ENCODE results near the gene CEPT1. TPM values are rescaled to one million over a fixed set of nuclear protein-coding genes. Genes with fewer than 3 reads are reported as not detected.

CEPT1 gene
- total and polyA plus RNA-seq, 8 donors = 8.5 to 23.8 (median 13.1) TPM

DNA sequence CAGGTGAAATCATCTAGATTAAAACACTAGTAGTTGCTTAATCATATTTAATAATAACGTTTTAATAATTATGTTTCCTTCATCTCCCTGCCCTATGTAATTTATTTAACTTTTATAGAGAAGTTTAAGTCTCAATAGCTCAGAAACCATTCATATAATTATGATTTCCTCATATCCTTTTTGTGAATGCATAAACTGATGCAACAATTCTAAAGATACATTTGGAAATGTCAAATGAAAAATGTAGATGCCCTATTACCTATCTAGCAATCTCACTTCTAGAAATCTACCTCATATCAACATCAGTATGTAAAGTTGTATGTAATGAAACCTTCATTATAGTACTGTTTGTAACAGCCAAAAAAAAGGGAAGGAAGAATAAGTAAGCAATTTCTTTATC lies 10.6 kb upstream of the CEPT1 start:
- TF ChIP-seq, protein P1, sequence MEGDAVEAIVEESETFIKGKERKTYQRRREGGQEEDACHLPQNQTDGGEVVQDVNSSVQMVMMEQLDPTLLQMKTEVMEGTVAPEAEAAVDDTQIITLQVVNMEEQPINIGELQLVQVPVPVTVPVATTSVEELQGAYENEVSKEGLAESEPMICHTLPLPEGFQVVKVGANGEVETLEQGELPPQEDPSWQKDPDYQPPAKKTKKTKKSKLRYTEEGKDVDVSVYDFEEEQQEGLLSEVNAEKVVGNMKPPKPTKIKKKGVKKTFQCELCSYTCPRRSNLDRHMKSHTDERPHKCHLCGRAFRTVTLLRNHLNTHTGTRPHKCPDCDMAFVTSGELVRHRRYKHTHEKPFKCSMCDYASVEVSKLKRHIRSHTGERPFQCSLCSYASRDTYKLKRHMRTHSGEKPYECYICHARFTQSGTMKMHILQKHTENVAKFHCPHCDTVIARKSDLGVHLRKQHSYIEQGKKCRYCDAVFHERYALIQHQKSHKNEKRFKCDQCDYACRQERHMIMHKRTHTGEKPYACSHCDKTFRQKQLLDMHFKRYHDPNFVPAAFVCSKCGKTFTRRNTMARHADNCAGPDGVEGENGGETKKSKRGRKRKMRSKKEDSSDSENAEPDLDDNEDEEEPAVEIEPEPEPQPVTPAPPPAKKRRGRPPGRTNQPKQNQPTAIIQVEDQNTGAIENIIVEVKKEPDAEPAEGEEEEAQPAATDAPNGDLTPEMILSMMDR (IDR thresholded peaks at IDR 0.05) = no peak
- no peak for DNase-seq
- intact Hi-C loops (cut with DNase I) = no loop called here
- WGBS, 2 donors = 35 to 41% methylated on average over 1 of the region's 1 CpG
- H3K27ac ChIP-seq = no peak overlapping the region
- H3K4me3 ChIP-seq = no peak overlapping the region
- H3K4me1 ChIP-seq = no peaks in the 10 kb centered on the region
- no peaks in the 10 kb centered on the region for H3K27me3 ChIP-seq
- H3K9me3 ChIP-seq = no peaks in the 10 kb centered on the region
- peaks cover 0 to 17% (median 0%) of the 10 kb centered on the region in 3 donors for H3K36me3 ChIP-seq
- no peak for FAIRE-seq
- ATAC-seq = no peak

DNA sequence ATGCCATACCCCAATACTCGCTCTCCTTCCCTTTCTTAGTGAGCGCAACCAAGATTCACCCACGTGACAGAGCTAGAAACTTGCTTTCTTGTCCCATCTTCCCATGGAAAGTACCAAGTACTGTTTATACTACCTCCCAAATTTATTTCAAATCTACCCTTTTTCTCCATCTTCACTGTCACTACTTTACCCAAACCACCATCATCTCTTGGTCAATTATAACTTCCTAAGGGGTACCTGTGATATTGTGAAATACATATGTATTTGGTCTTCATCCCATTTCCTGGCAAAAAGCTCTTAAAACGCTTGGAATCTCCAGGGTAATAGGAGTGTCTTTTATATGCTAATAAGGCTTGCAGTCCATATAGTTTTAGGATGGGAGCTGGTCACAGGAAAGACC lies 8.3 kb upstream of the CEPT1 start:
- peaks cover 0 to 17% (median 0%) of the 10 kb centered on the region in 3 donors for H3K36me3 ChIP-seq
- H3K27me3 ChIP-seq = no peaks in the 10 kb centered on the region
- TF ChIP-seq, protein P1 (IDR thresholded peaks at IDR 0.05) = no peak
- DNase-seq (no peak), FAIRE-seq (no peak), ATAC-seq (no peak)
- intact Hi-C loops (cut with DNase I) = no loop called here
- H3K4me3 ChIP-seq = no peak overlapping the region
- no peak overlapping the region for H3K27ac ChIP-seq
- H3K9me3 ChIP-seq = no peaks in the 10 kb centered on the region
- 87 to 90% methylated on average over 4 of the region's 4 CpGs for WGBS, 2 donors
- no peaks in the 10 kb centered on the region for H3K4me1 ChIP-seq

DNA sequence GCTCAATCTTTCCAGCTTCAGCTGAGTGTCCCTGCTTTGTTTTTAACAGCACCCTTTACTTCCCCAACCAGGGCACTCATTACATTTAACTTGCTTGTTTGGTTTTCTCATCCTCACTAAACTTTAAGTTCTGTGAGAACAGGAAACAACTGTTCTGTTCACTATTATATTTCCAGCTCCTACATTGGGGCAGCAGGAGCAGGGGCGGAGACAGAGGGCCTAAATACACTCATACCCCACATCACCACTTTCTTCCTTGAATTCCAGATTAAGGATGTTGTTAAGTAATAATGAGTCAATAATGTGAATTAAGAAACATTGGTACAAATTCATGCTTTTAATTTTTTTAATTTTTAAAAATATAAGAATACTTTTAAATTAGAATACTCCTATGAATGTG lies 6.2 kb upstream of the CEPT1 start:
- DNase-seq (no peak), FAIRE-seq (no peak), ATAC-seq (peak in 1 of 4 donors; percentile 17)
- Histone ChIP-seq H3K4me3 (no peak overlapping the region), H3K4me1 (peaks cover 2 to 3% (median 2%) of the 10 kb centered on the region in 3 donors), H3K9me3 (no peaks in the 10 kb centered on the region), H3K27me3 (no peaks in the 10 kb centered on the region), H3K36me3 (peaks cover 0 to 17% (median 0%) of the 10 kb centered on the region in 3 donors), H3K27ac (no peak overlapping the region)
- TF ChIP-seq, protein P1 (IDR thresholded peaks at IDR 0.05) = no peak
- WGBS, 2 donors = 94 to 99% methylated on average over 1 of the region's 1 CpG
- intact Hi-C loops (cut with DNase I) = no loop called here

DNA sequence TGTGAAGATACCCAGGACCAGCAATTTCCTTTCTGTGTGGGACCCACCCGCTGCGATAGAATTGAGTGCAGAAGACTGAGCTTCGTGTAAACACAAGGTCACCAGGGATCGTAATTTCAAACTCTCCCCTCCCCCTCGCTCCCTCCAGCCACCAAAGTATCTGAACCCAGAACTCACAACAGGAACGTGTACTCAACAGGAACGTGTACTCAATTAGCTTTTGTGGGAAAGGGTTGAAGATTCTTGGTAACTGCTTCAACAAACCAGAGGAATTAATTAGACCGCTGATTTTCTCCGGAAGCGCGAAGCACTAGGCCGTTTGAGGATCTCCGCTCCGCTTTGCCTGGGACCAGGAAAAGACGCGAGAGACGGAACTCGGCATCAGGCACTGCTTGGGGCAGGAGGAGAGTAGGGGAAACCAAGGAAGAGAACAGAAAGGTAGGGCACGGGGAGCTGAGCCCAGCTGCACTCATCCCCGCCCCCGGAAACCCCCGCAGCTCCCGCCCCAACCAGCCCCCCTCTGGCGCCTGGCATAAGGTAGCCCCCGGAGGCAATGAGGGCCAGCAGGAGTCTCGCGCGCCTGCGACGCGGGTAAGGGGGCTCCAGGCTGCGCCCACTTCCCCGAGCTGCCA lies 583 bp upstream of the CEPT1 start:
- FAIRE-seq (no peak), ATAC-seq (peak; percentile 51 to 63 (median 58)), DNase-seq (peak in 2 of 6 donors; percentile 18 to 29)
- H3K4me1 ChIP-seq = peaks cover 8 to 23% (median 23%) of the 10 kb centered on the region in 3 donors
- H3K9me3 ChIP-seq = no peaks in the 10 kb centered on the region
- TF ChIP-seq, protein P1 (IDR thresholded peaks at IDR 0.05) = no peak
- peak overlapping the region; percentile 72 to 92 (median 86) for H3K27ac ChIP-seq
- 0% methylated on average over 33 of the region's 33 CpGs for WGBS, 2 donors
- peak overlapping the region; percentile 87 to 93 (median 90) for H3K4me3 ChIP-seq
- intact Hi-C loops (cut with DNase I) = no loop called here
- H3K27me3 ChIP-seq = no peaks in the 10 kb centered on the region
- H3K36me3 ChIP-seq = no peaks in the 10 kb centered on the region

DNA sequence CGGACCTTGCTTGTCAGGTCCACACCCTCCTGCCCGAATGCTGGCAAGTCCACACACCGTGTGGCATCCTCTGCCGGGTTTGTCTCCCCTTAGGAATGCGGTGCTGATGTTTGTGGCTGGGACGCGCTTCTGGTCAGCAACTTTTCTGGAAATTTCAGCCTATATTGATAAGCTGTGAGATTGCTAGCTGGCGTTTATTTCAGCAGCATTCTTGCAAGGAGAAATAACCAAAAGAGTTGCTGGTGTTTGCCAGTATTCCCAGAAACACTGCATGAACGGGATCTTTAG lies 601 bp downstream of the CEPT1 start:
- intact Hi-C loops (cut with DNase I) = no loop called here
- no peak for FAIRE-seq

More for the DNA sequence above, 601 bp downstream of the CEPT1 start:
- TF ChIP-seq, protein P1 (IDR thresholded peaks at IDR 0.05) = no peak
- H3K9me3 ChIP-seq = no peaks in the 10 kb centered on the region
- H3K27ac ChIP-seq = peak overlapping the region; percentile 72 to 92 (median 86)
- H3K4me3 ChIP-seq = peak overlapping the region; percentile 87 to 93 (median 90)
- no peak for ATAC-seq
- WGBS, 2 donors = 0 to 1% methylated on average over 8 to 9 of the region's 9 CpGs
- DNase-seq = no peak
- no peaks in the 10 kb centered on the region for H3K27me3 ChIP-seq
- H3K4me1 ChIP-seq = peaks cover 8 to 23% (median 23%) of the 10 kb centered on the region in 3 donors
- no peaks in the 10 kb centered on the region for H3K36me3 ChIP-seq
